Measurements from ENCODE around the gene C6orf62. TPM values are rescaled to one million over a fixed set of nuclear protein-coding genes. Genes with fewer than 3 reads are reported as not detected.

C6orf62 gene
- polyA plus RNA-seq, 2 of the 4 experiments (the other 2 are of a cell fraction): 66.3 to 73.4 TPM

DNA sequence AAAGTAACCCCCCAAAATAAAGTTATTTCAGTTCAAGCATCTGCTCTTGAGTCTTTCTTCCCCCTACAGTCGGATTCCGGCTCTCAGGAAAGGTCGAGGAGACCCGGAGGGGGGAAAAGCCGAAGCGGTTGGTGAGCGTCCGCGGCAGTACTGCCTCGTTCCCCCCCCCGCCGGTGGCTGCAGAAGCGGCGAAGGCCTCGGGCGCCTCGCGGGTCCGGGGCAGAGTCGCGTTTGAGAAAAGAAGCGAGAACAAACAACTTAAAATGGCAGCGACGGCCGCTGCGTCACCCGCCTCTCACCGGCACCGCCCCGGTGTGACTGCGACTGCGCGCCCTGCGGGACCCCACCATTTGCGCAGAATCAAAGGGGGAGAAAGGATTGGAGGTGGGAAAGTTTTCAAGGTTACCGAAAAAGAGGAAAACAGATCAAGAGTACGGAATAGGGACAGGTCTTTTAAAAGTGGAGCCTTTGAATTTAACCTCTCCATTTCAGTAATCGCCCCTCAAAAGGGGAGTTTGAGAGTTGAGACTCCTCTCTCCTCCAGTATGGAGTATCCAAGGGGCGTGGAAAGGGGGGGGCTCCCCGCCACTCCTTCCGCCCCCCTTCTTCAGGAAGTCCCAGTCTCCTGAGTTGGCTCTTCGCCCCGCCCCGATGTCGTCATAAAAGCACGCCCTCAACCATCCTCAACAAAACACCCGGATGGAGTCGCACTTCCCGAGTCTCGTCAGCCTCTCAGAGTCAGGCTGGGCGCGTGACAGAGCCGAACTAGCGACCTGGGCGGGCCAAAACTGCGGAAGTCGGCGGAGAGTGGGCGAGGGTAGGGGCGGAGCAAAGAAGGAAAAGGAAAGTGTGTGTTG, 1.9 kb upstream of the C6orf62 start:
- TF ChIP-seq ZFP36 (IDR thresholded peaks at IDR 0.05; ENCODE audit: borderline replicate concordance, partially characterized antibody): no peak
- peak; percentile 76; the same call in 1 of the 2 replicates for TF ChIP-seq PHF8 (IDR thresholded peaks at IDR 0.05; ENCODE audit: borderline replicate concordance, low read depth)
- TF ChIP-seq MAZ (IDR thresholded peaks at IDR 0.05; ENCODE audit: borderline replicate concordance, low read depth, low read length): peak; percentile 94
- no peak for TF ChIP-seq EHMT2 (IDR thresholded peaks at IDR 0.05; ENCODE audit: low read depth)
- TF ChIP-seq, protein P1, sequence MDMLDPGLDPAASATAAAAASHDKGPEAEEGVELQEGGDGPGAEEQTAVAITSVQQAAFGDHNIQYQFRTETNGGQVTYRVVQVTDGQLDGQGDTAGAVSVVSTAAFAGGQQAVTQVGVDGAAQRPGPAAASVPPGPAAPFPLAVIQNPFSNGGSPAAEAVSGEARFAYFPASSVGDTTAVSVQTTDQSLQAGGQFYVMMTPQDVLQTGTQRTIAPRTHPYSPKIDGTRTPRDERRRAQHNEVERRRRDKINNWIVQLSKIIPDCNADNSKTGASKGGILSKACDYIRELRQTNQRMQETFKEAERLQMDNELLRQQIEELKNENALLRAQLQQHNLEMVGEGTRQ (IDR thresholded peaks at IDR 0.05): peak; percentile 63
- no peak for TF ChIP-seq HMGXB4 (CRISPR knock-in tag; IDR thresholded peaks at IDR 0.05; ENCODE audit: borderline replicate concordance)
- peak; percentile 73 for TF ChIP-seq BHLHE40 (IDR thresholded peaks at IDR 0.05; ENCODE audit: low read depth, low read length)
- peak; percentile 91 for TF ChIP-seq POLR2A (IDR thresholded peaks at IDR 0.05; ENCODE audit: low read length)
- peak; percentile 74; the same call in 1 of the 2 replicates for TF ChIP-seq GATA3 (IDR thresholded peaks at IDR 0.05; ENCODE audit: borderline replicate concordance)
- no peak for TF ChIP-seq NR3C1 (IDR thresholded peaks at IDR 0.05)
- peak; percentile 20 for TF ChIP-seq MAFK (IDR thresholded peaks at IDR 0.05; ENCODE audit: partially characterized antibody)
- no peak for TF ChIP-seq EHF (CRISPR knock-in tag; IDR thresholded peaks at IDR 0.05)
- no peak for TF ChIP-seq EP300 (IDR thresholded peaks at IDR 0.05)
- TF ChIP-seq JUN (IDR thresholded peaks at IDR 0.05): peak; percentile 49 to 90; a peak in 3 of 5 replicates
- TF ChIP-seq ESRRA (IDR thresholded peaks at IDR 0.05; ENCODE audit: borderline replicate concordance, low read length): no peak
- no peak for TF ChIP-seq ZC3H11A (IDR thresholded peaks at IDR 0.05)
- TF ChIP-seq, protein P2, sequence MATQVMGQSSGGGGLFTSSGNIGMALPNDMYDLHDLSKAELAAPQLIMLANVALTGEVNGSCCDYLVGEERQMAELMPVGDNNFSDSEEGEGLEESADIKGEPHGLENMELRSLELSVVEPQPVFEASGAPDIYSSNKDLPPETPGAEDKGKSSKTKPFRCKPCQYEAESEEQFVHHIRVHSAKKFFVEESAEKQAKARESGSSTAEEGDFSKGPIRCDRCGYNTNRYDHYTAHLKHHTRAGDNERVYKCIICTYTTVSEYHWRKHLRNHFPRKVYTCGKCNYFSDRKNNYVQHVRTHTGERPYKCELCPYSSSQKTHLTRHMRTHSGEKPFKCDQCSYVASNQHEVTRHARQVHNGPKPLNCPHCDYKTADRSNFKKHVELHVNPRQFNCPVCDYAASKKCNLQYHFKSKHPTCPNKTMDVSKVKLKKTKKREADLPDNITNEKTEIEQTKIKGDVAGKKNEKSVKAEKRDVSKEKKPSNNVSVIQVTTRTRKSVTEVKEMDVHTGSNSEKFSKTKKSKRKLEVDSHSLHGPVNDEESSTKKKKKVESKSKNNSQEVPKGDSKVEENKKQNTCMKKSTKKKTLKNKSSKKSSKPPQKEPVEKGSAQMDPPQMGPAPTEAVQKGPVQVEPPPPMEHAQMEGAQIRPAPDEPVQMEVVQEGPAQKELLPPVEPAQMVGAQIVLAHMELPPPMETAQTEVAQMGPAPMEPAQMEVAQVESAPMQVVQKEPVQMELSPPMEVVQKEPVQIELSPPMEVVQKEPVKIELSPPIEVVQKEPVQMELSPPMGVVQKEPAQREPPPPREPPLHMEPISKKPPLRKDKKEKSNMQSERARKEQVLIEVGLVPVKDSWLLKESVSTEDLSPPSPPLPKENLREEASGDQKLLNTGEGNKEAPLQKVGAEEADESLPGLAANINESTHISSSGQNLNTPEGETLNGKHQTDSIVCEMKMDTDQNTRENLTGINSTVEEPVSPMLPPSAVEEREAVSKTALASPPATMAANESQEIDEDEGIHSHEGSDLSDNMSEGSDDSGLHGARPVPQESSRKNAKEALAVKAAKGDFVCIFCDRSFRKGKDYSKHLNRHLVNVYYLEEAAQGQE (IDR thresholded peaks at IDR 0.05): 0 out of 2 replicates have a peak, but pooled peaks have one; percentile 34
- TF ChIP-seq ZNF302 (CRISPR knock-in tag; IDR thresholded peaks at IDR 0.05): no peak
- TF ChIP-seq, protein P3, sequence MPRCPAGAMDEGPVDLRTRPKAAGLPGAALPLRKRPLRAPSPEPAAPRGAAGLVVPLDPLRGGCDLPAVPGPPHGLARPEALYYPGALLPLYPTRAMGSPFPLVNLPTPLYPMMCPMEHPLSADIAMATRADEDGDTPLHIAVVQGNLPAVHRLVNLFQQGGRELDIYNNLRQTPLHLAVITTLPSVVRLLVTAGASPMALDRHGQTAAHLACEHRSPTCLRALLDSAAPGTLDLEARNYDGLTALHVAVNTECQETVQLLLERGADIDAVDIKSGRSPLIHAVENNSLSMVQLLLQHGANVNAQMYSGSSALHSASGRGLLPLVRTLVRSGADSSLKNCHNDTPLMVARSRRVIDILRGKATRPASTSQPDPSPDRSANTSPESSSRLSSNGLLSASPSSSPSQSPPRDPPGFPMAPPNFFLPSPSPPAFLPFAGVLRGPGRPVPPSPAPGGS (IDR thresholded peaks at IDR 0.05): peak; percentile 97
- no peak for TF ChIP-seq RARB (CRISPR knock-in tag; IDR thresholded peaks at IDR 0.05)
- WGBS (ENCODE audit: missing lambda C conversion rate): 1% methylated on average over 33 of the region's 60 CpGs
- ATAC-seq: peak; percentile 92 to 96
- Histone ChIP-seq H3K4me2 (peak overlapping the region; percentile 97), H3K9me3 (no peaks in the 10 kb centered on the region), H3K4me3 (peak overlapping the region; percentile 99), H3K27ac (peak overlapping the region; percentile 99), H3K4me1 (peaks cover 25% of the 10 kb centered on the region)
- ChIA-PET POLR2A (interaction anchor here (0.6 to 3.0 kb wide), 8 partner anchors 18 to 124 kb away, joined by 3 to 30 read pairs (median 4); partner anchors contain the start of genes ACOT13 and TDP2), CTCF (interaction anchor here (1.7 kb wide), 1 partner anchor 46 kb away, joined by 8 read pairs; no protein-coding TSS in a partner anchor)
- FAIRE-seq: no peak
- peak; percentile 93 to 99 for DNase-seq (ENCODE audit: low read depth in 1 of 2, low spot score in 1 of 2)

Measured in A549 (cell line).